A549 (cell line): ENCODE measurements around the gene MAP4K4.

Source experiments
- ESRRA ChIP-seq: fragments of 150-350 bp; IDR thresholded peaks from 2 replicates; pipeline ENCODE4 v1.6.1; 2014; ENCODE audit warnings: mild to moderate bottlenecking, low read length, borderline replicate concordance
- FOXS1 ChIP-seq: fragments of 250-450 bp; sonication (Bioruptor Pico); IDR thresholded peaks from 2 replicates; pipeline ENCODE4 v1.5.0; 2020; ENCODE audit warnings: mild to moderate bottlenecking, moderate library complexity
- JUN ChIP-seq, 2 experiments: fragments of >200 bp; sonication (Bioruptor Twin); formaldehyde crosslinking; IDR thresholded peaks; 2 replicates in 1 of 2; 3 replicates in 1 of 2; pipeline ENCODE4 v1.6.1; 2016 to 2017
- JUNB ChIP-seq: fragments of >200 bp; sonication (Bioruptor Twin); formaldehyde crosslinking; IDR thresholded peaks from 2 replicates; pipeline ENCODE4 v1.6.1; 2016
- KDM1A ChIP-seq: fragments of 200-600 bp; sonication (generic); IDR thresholded peaks from 2 replicates; pipeline ENCODE4 v1.6.1; 2016; ENCODE audit warnings: low read depth, mild to moderate bottlenecking
- MAFK ChIP-seq: fragments of 450-650 bp; IDR thresholded peaks from 2 replicates; pipeline ENCODE4 v1.6.1; 2014; ENCODE audit not compliant: partially characterized antibody
- MYC ChIP-seq: IDR thresholded peaks from 2 replicates; pipeline ENCODE4 v1.6.1; 2012; ENCODE audit warnings: mild to moderate bottlenecking, inconsistent platforms, low read length, improper control_type of control experiment, borderline replicate concordance
- POLR2A ChIP-seq: IDR thresholded peaks from 2 replicates; pipeline ENCODE4 v1.6.1; 2012; ENCODE audit warnings: mild to moderate bottlenecking, low read length
- RAD21 ChIP-seq, 2 experiments: fragments of >200 bp in 1 of 2; sonication (Bioruptor Twin) in 1 of 2; formaldehyde crosslinking in 1 of 2; IDR thresholded peaks in 1 of 2; conservative IDR thresholded peaks in 1 of 2; 2 replicates in 1 of 2; 3 replicates in 1 of 2; pipeline ENCODE4 v1.6.1; 2012 to 2018; ENCODE audit warnings: inconsistent platforms in 1 of 2
- RCOR1 ChIP-seq: fragments of 150-350 bp; IDR thresholded peaks from 2 replicates; pipeline ENCODE4 v1.6.1; 2014; ENCODE audit warnings: antibody characterized with exemption, low read length, low read depth
- RNF2 ChIP-seq: fragments of 200-600 bp; sonication (generic); IDR thresholded peaks from 2 replicates; pipeline ENCODE4 v1.6.1; 2016; ENCODE audit warnings: low read depth, mild to moderate bottlenecking, antibody characterized with exemption, moderate library complexity, borderline replicate concordance
- TP53 ChIP-seq: fragments of 250-450 bp; sonication (Bioruptor Pico); IDR thresholded peaks from 2 replicates; pipeline ENCODE4 v1.5.0; 2021; ENCODE audit warnings: mild to moderate bottlenecking, moderate library complexity
- TF ChIP-seq, protein P1 (sequence below): fragments of >200 bp; sonication (Bioruptor Twin); formaldehyde crosslinking; IDR thresholded peaks from 3 replicates; pipeline ENCODE4 v1.5.1; 2016
- TF ChIP-seq, protein P2 (sequence below): IDR thresholded peaks from 2 replicates; pipeline ENCODE4 v1.6.1; 2012

DNA sequence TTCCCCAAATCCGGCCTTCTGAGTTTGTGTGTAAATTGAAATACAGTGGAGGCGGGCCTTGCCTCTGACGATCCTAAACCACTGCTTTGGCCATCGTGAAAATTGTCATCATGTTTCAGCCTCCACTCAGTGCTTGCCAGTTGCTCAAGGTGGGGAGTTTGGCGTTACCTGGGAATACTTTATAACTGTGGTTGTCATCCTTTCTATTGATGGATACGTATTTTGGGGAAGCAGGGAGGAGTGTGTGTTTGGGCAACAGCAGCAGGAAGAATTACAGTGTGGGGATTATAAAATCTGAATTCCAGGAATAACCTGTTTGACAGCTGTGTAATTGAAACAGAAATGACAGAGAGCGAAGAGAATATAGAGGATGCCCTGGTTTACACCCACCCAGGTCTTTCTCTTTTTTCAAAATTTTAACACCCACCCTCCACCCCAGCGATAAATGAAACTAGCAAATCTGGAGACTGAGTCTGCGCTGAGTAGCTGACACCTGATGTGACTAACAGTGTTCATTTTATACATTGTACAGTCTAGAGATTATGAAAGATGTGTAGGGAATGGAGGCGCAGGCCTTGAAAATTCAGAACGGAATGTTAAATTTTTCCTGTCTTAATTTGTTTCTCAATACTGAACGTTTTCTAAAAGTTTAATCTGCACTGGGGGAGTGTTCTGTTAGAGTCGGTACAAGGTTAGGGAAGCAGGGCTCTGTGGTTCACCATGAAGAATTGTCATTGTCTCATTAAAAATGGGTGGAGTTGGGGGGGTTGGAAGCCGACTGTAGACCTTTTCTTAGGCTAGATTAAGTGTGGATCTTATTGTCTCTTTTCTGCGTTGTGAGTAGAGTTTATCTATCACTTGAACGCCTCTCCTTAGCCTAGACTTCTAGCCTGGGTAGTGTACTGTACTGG is 1.6 kb downstream of the MAP4K4 start:
- no peak for TF ChIP-seq RCOR1
- TF ChIP-seq, protein P1, sequence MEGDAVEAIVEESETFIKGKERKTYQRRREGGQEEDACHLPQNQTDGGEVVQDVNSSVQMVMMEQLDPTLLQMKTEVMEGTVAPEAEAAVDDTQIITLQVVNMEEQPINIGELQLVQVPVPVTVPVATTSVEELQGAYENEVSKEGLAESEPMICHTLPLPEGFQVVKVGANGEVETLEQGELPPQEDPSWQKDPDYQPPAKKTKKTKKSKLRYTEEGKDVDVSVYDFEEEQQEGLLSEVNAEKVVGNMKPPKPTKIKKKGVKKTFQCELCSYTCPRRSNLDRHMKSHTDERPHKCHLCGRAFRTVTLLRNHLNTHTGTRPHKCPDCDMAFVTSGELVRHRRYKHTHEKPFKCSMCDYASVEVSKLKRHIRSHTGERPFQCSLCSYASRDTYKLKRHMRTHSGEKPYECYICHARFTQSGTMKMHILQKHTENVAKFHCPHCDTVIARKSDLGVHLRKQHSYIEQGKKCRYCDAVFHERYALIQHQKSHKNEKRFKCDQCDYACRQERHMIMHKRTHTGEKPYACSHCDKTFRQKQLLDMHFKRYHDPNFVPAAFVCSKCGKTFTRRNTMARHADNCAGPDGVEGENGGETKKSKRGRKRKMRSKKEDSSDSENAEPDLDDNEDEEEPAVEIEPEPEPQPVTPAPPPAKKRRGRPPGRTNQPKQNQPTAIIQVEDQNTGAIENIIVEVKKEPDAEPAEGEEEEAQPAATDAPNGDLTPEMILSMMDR: no peak
- TF ChIP-seq TP53: no peak
- no peak for TF ChIP-seq POLR2A
- no peak for TF ChIP-seq RNF2
- no peak for TF ChIP-seq JUN (IDR thresholded peaks at IDR 0.05)
- TF ChIP-seq, protein P2, sequence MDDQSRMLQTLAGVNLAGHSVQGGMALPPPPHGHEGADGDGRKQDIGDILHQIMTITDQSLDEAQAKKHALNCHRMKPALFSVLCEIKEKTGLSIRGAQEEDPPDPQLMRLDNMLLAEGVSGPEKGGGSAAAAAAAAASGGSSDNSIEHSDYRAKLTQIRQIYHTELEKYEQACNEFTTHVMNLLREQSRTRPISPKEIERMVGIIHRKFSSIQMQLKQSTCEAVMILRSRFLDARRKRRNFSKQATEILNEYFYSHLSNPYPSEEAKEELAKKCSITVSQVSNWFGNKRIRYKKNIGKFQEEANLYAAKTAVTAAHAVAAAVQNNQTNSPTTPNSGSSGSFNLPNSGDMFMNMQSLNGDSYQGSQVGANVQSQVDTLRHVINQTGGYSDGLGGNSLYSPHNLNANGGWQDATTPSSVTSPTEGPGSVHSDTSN: no peak
- no peak for TF ChIP-seq JUNB
- no peak for TF ChIP-seq MYC
- no peak for TF ChIP-seq KDM1A
- no peak for TF ChIP-seq FOXS1
- TF ChIP-seq RAD21 (conservative IDR thresholded peaks at IDR 0.05 in 1 of 2, IDR thresholded peaks at IDR 0.05 in 1 of 2): no peak
- no peak for TF ChIP-seq MAFK
- no peak for TF ChIP-seq ESRRA
